GM12873 (cell line): Measurements from ENCODE around the gene ZFYVE21.

Source experiments
- TF ChIP-seq, protein P1 (sequence below): IDR thresholded peaks from 2 replicates; pipeline ENCODE4 v1.5.1; 2012; ENCODE audit warnings: low read depth, mild to moderate bottlenecking, moderate library complexity, low read length, control low read depth; ENCODE audit not compliant: insufficient read depth; ENCODE audit errors: missing control alignments

ZFYVE21 gene

GRCh38 chr14:103694572-103695026, 21.0 kb upstream of the ZFYVE21 start:
- TF ChIP-seq, protein P1, sequence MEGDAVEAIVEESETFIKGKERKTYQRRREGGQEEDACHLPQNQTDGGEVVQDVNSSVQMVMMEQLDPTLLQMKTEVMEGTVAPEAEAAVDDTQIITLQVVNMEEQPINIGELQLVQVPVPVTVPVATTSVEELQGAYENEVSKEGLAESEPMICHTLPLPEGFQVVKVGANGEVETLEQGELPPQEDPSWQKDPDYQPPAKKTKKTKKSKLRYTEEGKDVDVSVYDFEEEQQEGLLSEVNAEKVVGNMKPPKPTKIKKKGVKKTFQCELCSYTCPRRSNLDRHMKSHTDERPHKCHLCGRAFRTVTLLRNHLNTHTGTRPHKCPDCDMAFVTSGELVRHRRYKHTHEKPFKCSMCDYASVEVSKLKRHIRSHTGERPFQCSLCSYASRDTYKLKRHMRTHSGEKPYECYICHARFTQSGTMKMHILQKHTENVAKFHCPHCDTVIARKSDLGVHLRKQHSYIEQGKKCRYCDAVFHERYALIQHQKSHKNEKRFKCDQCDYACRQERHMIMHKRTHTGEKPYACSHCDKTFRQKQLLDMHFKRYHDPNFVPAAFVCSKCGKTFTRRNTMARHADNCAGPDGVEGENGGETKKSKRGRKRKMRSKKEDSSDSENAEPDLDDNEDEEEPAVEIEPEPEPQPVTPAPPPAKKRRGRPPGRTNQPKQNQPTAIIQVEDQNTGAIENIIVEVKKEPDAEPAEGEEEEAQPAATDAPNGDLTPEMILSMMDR = no peak

DNA sequence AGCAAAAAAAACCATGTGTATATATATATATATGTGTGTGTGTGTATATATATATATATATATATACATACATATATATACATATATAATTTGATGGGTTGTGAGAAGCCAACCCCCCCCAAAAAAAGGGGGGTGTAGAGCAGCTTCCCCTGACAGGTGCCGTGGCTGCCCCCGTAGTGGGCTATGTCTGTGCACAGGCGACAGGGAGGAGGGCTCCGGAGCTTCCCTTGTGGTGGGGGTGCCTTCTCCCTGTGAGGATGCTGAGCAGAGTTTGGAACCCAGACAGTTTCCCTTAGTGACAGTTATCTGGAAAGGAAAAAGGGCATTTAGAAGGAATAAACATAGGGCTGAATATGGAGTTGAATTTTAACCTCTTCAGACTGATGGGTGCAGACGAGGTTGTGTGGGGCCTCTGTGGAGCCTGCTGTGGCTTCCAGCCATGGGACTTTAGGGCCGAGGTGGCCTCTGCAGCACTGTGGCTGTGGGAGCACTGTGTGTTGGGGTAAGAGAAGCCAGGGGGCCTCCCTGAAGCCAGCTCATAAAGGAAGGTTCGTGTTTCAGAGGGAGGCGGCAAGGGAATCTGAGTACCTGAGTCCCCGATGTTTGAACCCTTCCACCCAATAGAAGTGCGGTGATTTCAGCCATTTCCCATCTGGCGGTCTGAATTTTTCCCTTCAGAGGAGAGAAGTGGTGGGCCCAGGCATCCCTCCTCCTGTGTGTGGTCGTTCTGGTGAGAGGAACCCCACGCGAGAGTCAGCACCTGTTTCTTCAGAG, 20.1 kb upstream of the ZFYVE21 start:
- TF ChIP-seq, protein P1 = no peak

DNA sequence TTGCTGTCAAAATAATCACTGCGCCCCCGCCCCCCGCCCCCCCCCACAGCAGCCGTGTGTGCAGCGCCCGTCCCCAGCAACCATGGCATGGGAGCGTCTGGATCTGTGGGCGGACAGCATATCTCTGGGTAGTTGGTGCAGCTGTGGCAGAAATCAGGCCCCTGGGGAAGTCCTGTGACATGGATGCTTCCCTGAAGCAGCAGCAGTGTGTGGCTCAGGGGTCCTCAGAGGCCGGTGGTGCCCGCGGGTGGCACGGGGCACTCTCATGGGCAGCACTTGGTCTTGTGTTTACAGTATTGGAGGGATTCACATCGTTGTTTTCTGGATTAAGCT, 19.6 kb upstream of the ZFYVE21 start:
- TF ChIP-seq, protein P1 = no peak

- TF ChIP-seq, protein P1 = no peak
Observed at GRCh38 chr14:103696466-103697071, 19.0 kb upstream of the ZFYVE21 start.

GRCh38 chr14:103697206-103697602, 18.4 kb upstream of the ZFYVE21 start:
- TF ChIP-seq, protein P1 = no peak

- TF ChIP-seq, protein P1 = no peak
Observed at GRCh38 chr14:103697603-103698379, 17.8 kb upstream of the ZFYVE21 start.
